Suprapubic skin (tissue), 3 donors: Measurements from ENCODE around the gene SYNM.

Experiments
- CTCF ChIP-seq, 2 donors: fragments of 200-600 bp in 1 of 2; fragments of 450-650 bp in 1 of 2; sonication (generic) in 1 of 2; IDR thresholded peaks; one replicate each; pipeline ENCODE4 v1.5.1; 2016 to 2019; ENCODE audit warnings: antibody characterized with exemption in 2 of 2, mild to moderate bottlenecking in 1 of 2, moderate library complexity in 1 of 2
- POLR2A ChIP-seq, 2 donors: fragments of 450-650 bp; IDR thresholded peaks; one replicate each; pipeline ENCODE4 v1.6.1; 2017; ENCODE audit warnings: antibody characterized with exemption in 2 of 2, mild to moderate bottlenecking in 2 of 2, moderate library complexity in 2 of 2

GRCh38 chr15:99128411-99128810 lies 23.5 kb downstream of the SYNM start:
- TF ChIP-seq CTCF (IDR thresholded peaks at IDR 0.05), result no peak
- no peak for TF ChIP-seq POLR2A (IDR thresholded peaks at IDR 0.05)
